Natural killer cell (primary cell): Measurements from ENCODE around the gene CREG1. TPM values are rescaled to one million over a fixed set of nuclear protein-coding genes. Genes with fewer than 3 reads are reported as not detected.

Source experiments
- ATAC-seq, 3 donors: fragments of 150-1000 bp in 2 of 3; fragments of 200-7000 bp in 1 of 3; cut with Tn5 transposase; 1 replicate in 1 of 3; 2 replicates in 2 of 3; pipeline ENCODE4 v1.10.0; 2021; ENCODE audit warnings: mild to moderate bottlenecking in 2 of 3, moderate library complexity in 2 of 3
- DNase-seq, 2 donors: peaks; one replicate each; pipeline versions ENCODE4 v3.0.0 to v3.0.0-alpha.2; 2013 to 2021; ENCODE audit warnings: mixed read lengths in 1 of 2
- H3K27ac ChIP-seq: one replicate; pipeline ENCODE4 v1.5.1; 2013; ENCODE audit warnings: mild to moderate bottlenecking, low read length
- H3K27me3 ChIP-seq: one replicate; pipeline ENCODE4 v1.6.1; 2013; ENCODE audit warnings: low read length; ENCODE audit not compliant: control insufficient read depth, insufficient read depth
- H3K36me3 ChIP-seq: one replicate; pipeline ENCODE4 v1.6.1; 2013; ENCODE audit warnings: low read length; ENCODE audit not compliant: control insufficient read depth, insufficient read depth
- H3K4me1 ChIP-seq: one replicate; pipeline ENCODE4 v1.6.1; 2013; ENCODE audit warnings: low read length; ENCODE audit not compliant: control insufficient read depth, insufficient read depth
- H3K4me3 ChIP-seq: one replicate; pipeline ENCODE4 v1.5.1; 2013; ENCODE audit warnings: low read length
- H3K9me3 ChIP-seq: one replicate; pipeline ENCODE4 v1.6.1; 2013; ENCODE audit warnings: low read length; ENCODE audit not compliant: control insufficient read depth, insufficient read depth
- H3K27ac Mint-ChIP-seq, 2 donors: one replicate each; pipeline ENCODE4 v1.8.0; 2022; ENCODE audit warnings: mild to moderate bottlenecking in 2 of 2, mixed read lengths in 2 of 2, moderate library complexity in 1 of 2
- H3K27me3 Mint-ChIP-seq, 2 donors: one replicate each; pipeline ENCODE4 v1.8.0; 2022; ENCODE audit warnings: low read depth in 2 of 2, mixed read lengths in 2 of 2
- H3K36me3 Mint-ChIP-seq: one replicate; pipeline ENCODE4 v1.8.0; 2022; ENCODE audit warnings: mixed read lengths
- H3K4me1 Mint-ChIP-seq, 2 donors: one replicate each; pipeline ENCODE4 v1.8.0; 2022; ENCODE audit warnings: mixed read lengths in 2 of 2
- H3K4me3 Mint-ChIP-seq: one replicate; pipeline ENCODE4 v1.8.0; 2022; ENCODE audit warnings: mild to moderate bottlenecking, moderate library complexity, mixed read lengths
- H3K9me3 Mint-ChIP-seq, 2 donors: one replicate each; pipeline ENCODE4 v1.8.0; 2022; ENCODE audit warnings: mixed read lengths in 2 of 2
- WGBS: methylation state at CpG from one replicate; pipeline ENCODE4 v1.1.7; 2013; ENCODE audit warnings: missing lambda C conversion rate; ENCODE audit not compliant: insufficient coverage; 5-methylcytosine and 5-hydroxymethylcytosine counted together
- intact Hi-C: fragments of 100-400 bp; cut with micrococcal nuclease; formaldehyde crosslinking; loops from one replicate; pipeline ENCODE4 v1.14.2; 2022
- total RNA-seq, 4 donors: library from RNA; stranded (reverse); fragments of 120-200 nt in 1 of 4; gene quantifications; one replicate each; pipeline versions ENCODE4 v1.2.3 to v1.2.4, GENCODE V29; 2013 to 2022
- TF ChIP-seq, protein P1 (sequence below): fragments of 200-600 bp; IDR thresholded peaks from one replicate; pipeline ENCODE4 v1.8.0; 2022; ENCODE audit warnings: antibody characterized with exemption

The CREG1 gene
- total RNA-seq, 3 donors from 2014 or later (not counting 1 experiment from before 2014, with no cell fraction given): 6.7 to 15.8 (median 8.9) TPM

DNA sequence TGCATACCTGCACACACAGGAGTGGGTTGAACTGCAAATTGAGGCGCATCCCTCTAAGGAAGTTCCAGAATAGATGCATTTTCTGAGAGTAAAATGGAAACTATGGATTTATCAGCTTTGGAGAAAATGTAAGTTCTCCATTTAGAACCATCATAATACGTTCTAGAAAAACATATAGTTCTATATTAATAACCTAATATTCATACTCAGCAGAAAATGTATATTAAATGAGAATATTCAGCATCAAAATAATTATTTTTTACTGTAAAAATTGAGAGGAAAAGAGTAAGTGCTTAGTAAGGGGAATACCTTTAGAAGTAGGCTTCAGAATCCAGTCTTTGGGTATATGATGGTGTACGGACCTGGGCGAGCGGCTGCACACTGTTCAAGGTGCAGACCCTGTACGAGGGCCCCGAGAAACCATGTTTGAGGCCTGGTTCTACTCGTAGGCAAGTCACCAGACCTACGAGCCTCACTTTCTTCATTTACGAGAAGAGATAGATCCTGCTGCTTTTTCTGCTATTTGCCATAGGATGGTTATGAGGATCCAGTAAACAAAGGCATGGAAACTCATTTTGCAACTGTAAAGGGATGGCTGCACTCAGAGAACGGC lies 42.1 kb downstream of the CREG1 start:
- peak overlapping the region; percentile 91 to 100 for H3K27ac Mint-ChIP-seq
- H3K4me1 Mint-ChIP-seq: peaks cover 73 to 88% of the 10 kb centered on the region in 2 donors
- H3K9me3 Mint-ChIP-seq: no peaks in the 10 kb centered on the region
- TF ChIP-seq, protein P1, sequence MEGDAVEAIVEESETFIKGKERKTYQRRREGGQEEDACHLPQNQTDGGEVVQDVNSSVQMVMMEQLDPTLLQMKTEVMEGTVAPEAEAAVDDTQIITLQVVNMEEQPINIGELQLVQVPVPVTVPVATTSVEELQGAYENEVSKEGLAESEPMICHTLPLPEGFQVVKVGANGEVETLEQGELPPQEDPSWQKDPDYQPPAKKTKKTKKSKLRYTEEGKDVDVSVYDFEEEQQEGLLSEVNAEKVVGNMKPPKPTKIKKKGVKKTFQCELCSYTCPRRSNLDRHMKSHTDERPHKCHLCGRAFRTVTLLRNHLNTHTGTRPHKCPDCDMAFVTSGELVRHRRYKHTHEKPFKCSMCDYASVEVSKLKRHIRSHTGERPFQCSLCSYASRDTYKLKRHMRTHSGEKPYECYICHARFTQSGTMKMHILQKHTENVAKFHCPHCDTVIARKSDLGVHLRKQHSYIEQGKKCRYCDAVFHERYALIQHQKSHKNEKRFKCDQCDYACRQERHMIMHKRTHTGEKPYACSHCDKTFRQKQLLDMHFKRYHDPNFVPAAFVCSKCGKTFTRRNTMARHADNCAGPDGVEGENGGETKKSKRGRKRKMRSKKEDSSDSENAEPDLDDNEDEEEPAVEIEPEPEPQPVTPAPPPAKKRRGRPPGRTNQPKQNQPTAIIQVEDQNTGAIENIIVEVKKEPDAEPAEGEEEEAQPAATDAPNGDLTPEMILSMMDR: no peak
- peaks cover 36% of the 10 kb centered on the region for H3K36me3 Mint-ChIP-seq
- ATAC-seq (no peak), DNase-seq (peak in 1 of 2 donors; percentile 23)
- no peaks in the 10 kb centered on the region for H3K27me3 Mint-ChIP-seq
- no peaks in the 10 kb centered on the region for H3K9me3 ChIP-seq
- peak overlapping the region; percentile 65 for H3K27ac ChIP-seq
- H3K27me3 ChIP-seq: no peaks in the 10 kb centered on the region
- intact Hi-C loops: no loop called here
- WGBS: 57% methylated on average over 10 of the region's 11 CpGs
- H3K4me3 ChIP-seq: peak overlapping the region; percentile 27
- H3K4me1 ChIP-seq: peaks cover 82% of the 10 kb centered on the region
- H3K36me3 ChIP-seq: peaks cover 75% of the 10 kb centered on the region
- H3K4me3 Mint-ChIP-seq: peak overlapping the region; percentile 77

- peaks cover 73 to 88% of the 10 kb centered on the region in 2 donors for H3K4me1 Mint-ChIP-seq
- Histone ChIP-seq H3K9me3 (no peaks in the 10 kb centered on the region), H3K27ac (peak overlapping the region; percentile 62), H3K4me3 (peak overlapping the region; percentile 4), H3K4me1 (peaks cover 82% of the 10 kb centered on the region), H3K27me3 (no peaks in the 10 kb centered on the region), H3K36me3 (peaks cover 71% of the 10 kb centered on the region)
- H3K36me3 Mint-ChIP-seq: peaks cover 30% of the 10 kb centered on the region
- TF ChIP-seq, protein P1: no peak
- DNase-seq (peak in 1 of 2 donors; percentile 59), ATAC-seq (no peak)
- 57% methylated on average over 2 of the region's 4 CpGs for WGBS
- intact Hi-C loops: loop anchor here (1.0 kb wide), 1 partner anchor 11 kb away; no protein-coding TSS in a partner anchor
- no peaks in the 10 kb centered on the region for H3K9me3 Mint-ChIP-seq
- no peaks in the 10 kb centered on the region for H3K27me3 Mint-ChIP-seq
- peak overlapping the region; percentile 77 for H3K4me3 Mint-ChIP-seq
- peak overlapping the region; percentile 91 to 100 for H3K27ac Mint-ChIP-seq
These were observed 42.7 kb downstream of the CREG1 start for GRCh38 chr1:167510881-167511280.

- no peaks in the 10 kb centered on the region for H3K27me3 Mint-ChIP-seq
- peaks cover 77 to 88% of the 10 kb centered on the region in 2 donors for H3K4me1 Mint-ChIP-seq
- peak overlapping the region; percentile 77 for H3K4me3 Mint-ChIP-seq
- Histone ChIP-seq H3K27me3 (no peaks in the 10 kb centered on the region), H3K36me3 (peaks cover 71% of the 10 kb centered on the region), H3K9me3 (no peaks in the 10 kb centered on the region), H3K4me1 (peaks cover 83% of the 10 kb centered on the region), H3K4me3 (no peak overlapping the region), H3K27ac (peak overlapping the region; percentile 62)
- 34% methylated on average over 3 of the region's 3 CpGs for WGBS
- intact Hi-C loops: loop anchor here (1.0 kb wide), 1 partner anchor 10 kb away; no protein-coding TSS in a partner anchor
- peak; percentile 16 to 26 (median 24) for ATAC-seq
- peaks cover 26% of the 10 kb centered on the region for H3K36me3 Mint-ChIP-seq
- DNase-seq: peak; percentile 30 to 42
- no peaks in the 10 kb centered on the region for H3K9me3 Mint-ChIP-seq
- TF ChIP-seq, protein P1: no peak
- H3K27ac Mint-ChIP-seq: peak overlapping the region; percentile 91 to 100
These were observed 43.3 kb downstream of the CREG1 start for GRCh38 chr1:167510244-167510643.
